Vagina (tissue), 2 donors: ENCODE data around the gene CD96. TPM values are rescaled to one million over a fixed set of nuclear protein-coding genes. Genes with fewer than 3 reads are reported as not detected.

Experiments used
- DNase-seq, 2 donors: peaks; one replicate each; pipeline ENCODE4 v3.0.0-alpha.2; 2017; ENCODE audit errors: extremely low spot score in 2 of 2
- H3K27ac ChIP-seq: fragments of 200-600 bp; sonication (generic); one replicate; pipeline ENCODE4 v1.5.1; 2019
- H3K27me3 ChIP-seq: fragments of 200-600 bp; sonication (generic); one replicate; pipeline ENCODE4 v1.5.1; 2019
- H3K36me3 ChIP-seq, 2 donors: fragments of 200-600 bp; sonication (generic); one replicate each; pipeline ENCODE4 v1.5.1; 2017 to 2019
- H3K4me1 ChIP-seq: fragments of 200-600 bp; sonication (generic); one replicate; pipeline ENCODE4 v1.5.1; 2019
- H3K4me3 ChIP-seq, 2 donors: fragments of 200-600 bp; sonication (generic); 1 replicate in 1 of 2; 2 replicates in 1 of 2; pipeline ENCODE4 v1.5.1; 2016 to 2019
- H3K9me3 ChIP-seq: fragments of 200-600 bp; sonication (generic); one replicate; pipeline ENCODE4 v1.5.1; 2019
- POLR2A ChIP-seq, 2 donors: fragments of 450-650 bp; IDR thresholded peaks; one replicate each; pipeline ENCODE4 v1.6.1; 2017; ENCODE audit warnings: antibody characterized with exemption in 2 of 2, mild to moderate bottlenecking in 2 of 2, moderate library complexity in 2 of 2
- POLR2AphosphoS5 ChIP-seq, 2 donors: sonication (generic); formaldehyde crosslinking; IDR thresholded peaks; one replicate each; pipeline ENCODE4 v1.9.0; 2017; ENCODE audit warnings: antibody characterized with exemption in 2 of 2, mild to moderate bottlenecking in 2 of 2, low read depth in 1 of 2; ENCODE audit not compliant: insufficient read depth in 1 of 2
- intact Hi-C: fragments of 100-400 bp; cut with DNase I; formaldehyde crosslinking; loops from one replicate; pipeline ENCODE4 v1.15.1; 2023
- total RNA-seq: library from RNA; depleted of rRNA; stranded (reverse); fragments of >200 nt; gene quantifications from one replicate; pipeline ENCODE4 v1.2.3, GENCODE V29; 2016
- TF ChIP-seq, protein P1 (sequence below), 3 experiments: fragments of 450-650 bp in 2 of 3; fragments of 200-600 bp in 1 of 3; sonication (generic) in 1 of 3; IDR thresholded peaks; one replicate each; pipeline ENCODE4 v1.5.1; 2017 to 2019; ENCODE audit warnings: antibody characterized with exemption in 3 of 3, mild to moderate bottlenecking in 2 of 3, moderate library complexity in 2 of 3

CD96 gene
- total RNA-seq, 1 donor from 2014 or later, result 13.5 TPM

DNA sequence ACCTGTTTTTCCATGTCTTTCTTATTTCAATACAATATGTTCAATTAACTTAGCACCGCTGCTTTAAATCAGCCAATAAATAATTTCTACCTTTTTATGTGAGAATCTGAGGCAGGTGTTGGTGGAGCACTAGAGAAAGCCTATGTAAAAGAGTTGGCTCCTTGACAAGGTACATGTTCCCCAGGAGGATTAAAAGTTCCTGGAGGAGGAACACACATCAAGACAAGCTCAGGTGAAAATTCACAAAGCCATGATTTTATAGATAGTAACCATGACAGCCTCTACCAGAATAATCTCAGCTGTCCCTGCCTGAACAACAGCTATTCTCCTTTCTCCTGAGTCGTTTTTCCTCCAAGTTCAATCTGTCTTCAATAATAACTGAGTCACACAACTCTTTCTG is 56.6 kb downstream of the CD96 start:
- no peak for DNase-seq
- intact Hi-C loops, result no loop called here
- TF ChIP-seq POLR2AphosphoS5 (IDR thresholded peaks at IDR 0.05; ENCODE audit: insufficient read depth in 1 of 2, low read depth in 1 of 2) (peak in 1 of 2 donors; percentile 53), POLR2A (IDR thresholded peaks at IDR 0.05) (no peak)

DNA sequence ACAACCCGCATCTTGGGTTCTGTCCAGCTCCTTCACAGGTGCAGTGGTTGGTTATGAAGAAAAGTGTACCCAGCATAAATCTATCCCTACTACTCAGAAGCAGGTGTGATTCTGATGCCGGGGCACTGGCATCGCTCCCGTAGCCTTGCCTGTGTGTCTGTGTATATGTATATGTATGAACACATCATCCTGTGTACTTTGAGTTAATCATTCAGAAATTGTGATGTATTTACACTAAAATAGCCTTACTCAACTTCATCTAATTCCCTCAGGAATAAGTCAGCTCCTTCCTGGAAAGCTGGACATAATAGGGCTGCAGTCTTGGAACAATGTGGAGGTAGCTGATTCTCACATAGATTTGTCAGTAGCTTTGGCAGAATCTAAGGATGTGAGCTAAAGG is 59.8 kb downstream of the CD96 start:
- Histone ChIP-seq H3K36me3 (no peaks in the 10 kb centered on the region), H3K4me1 (no peaks in the 10 kb centered on the region), H3K4me3 (no peak overlapping the region), H3K27me3 (no peaks in the 10 kb centered on the region), H3K9me3 (no peaks in the 10 kb centered on the region), H3K27ac (no peak overlapping the region)
- no peak for DNase-seq
- no peak for TF ChIP-seq POLR2A (IDR thresholded peaks at IDR 0.05)
- TF ChIP-seq, protein P1, sequence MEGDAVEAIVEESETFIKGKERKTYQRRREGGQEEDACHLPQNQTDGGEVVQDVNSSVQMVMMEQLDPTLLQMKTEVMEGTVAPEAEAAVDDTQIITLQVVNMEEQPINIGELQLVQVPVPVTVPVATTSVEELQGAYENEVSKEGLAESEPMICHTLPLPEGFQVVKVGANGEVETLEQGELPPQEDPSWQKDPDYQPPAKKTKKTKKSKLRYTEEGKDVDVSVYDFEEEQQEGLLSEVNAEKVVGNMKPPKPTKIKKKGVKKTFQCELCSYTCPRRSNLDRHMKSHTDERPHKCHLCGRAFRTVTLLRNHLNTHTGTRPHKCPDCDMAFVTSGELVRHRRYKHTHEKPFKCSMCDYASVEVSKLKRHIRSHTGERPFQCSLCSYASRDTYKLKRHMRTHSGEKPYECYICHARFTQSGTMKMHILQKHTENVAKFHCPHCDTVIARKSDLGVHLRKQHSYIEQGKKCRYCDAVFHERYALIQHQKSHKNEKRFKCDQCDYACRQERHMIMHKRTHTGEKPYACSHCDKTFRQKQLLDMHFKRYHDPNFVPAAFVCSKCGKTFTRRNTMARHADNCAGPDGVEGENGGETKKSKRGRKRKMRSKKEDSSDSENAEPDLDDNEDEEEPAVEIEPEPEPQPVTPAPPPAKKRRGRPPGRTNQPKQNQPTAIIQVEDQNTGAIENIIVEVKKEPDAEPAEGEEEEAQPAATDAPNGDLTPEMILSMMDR (IDR thresholded peaks at IDR 0.05), result no peak
- no peak for TF ChIP-seq POLR2AphosphoS5 (IDR thresholded peaks at IDR 0.05; ENCODE audit: insufficient read depth in 1 of 2, low read depth in 1 of 2)
- intact Hi-C loops, result no loop called here

More for the DNA sequence above, 56.6 kb downstream of the CD96 start:
- H3K36me3 ChIP-seq, result no peaks in the 10 kb centered on the region
- no peaks in the 10 kb centered on the region for H3K4me1 ChIP-seq
- H3K9me3 ChIP-seq, result no peaks in the 10 kb centered on the region
- H3K4me3 ChIP-seq, result no peak overlapping the region
- no peaks in the 10 kb centered on the region for H3K27me3 ChIP-seq
- no peak overlapping the region for H3K27ac ChIP-seq

DNA sequence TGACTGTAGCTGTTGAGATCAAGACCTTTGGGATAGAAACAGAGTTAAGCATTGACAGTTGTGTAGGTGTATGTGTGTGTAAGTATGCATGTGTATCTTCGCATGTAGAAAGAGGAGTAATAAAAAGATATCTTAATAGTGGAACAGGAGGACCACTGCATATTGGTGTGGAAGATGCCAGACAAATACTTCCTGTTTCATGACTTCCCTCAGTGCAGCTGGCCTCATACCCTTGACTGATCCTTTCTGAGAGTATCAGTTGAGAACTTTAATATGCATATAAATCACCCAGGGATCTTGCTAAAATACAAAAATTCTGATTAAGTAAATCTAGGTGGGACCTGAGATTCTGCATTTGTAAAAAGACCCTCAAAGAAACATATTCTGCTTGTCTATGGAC is 61.7 kb downstream of the CD96 start:
- Histone ChIP-seq H3K4me3 (no peak overlapping the region), H3K36me3 (no peaks in the 10 kb centered on the region), H3K4me1 (no peaks in the 10 kb centered on the region), H3K27me3 (no peaks in the 10 kb centered on the region), H3K9me3 (no peaks in the 10 kb centered on the region), H3K27ac (no peak overlapping the region)
- intact Hi-C loops, result no loop called here
- no peak for DNase-seq
- TF ChIP-seq, protein P1 (IDR thresholded peaks at IDR 0.05), result no peak
- no peak for TF ChIP-seq POLR2A (IDR thresholded peaks at IDR 0.05)
- TF ChIP-seq POLR2AphosphoS5 (IDR thresholded peaks at IDR 0.05; ENCODE audit: insufficient read depth in 1 of 2, low read depth in 1 of 2), result no peak

DNA sequence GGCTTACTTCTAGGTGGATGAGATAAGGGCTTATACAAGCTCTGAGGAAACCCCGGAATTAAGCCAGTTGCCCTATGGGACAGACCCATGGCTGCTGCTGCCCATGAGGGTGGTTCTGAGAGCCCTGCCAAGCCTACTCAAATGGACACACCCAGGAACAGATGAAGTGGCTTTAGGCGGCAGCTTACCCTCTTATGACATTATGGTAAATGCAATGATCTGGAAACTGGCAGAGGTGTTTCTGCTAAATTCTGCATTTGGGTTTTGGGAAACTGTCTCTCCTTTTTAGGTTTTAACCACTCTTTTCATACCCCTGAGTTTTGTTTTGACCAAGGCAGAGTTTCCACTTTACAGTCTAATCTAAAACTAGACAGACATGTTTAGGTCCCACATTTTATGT is 62.1 kb downstream of the CD96 start:
- no peak for DNase-seq
- H3K27me3 ChIP-seq, result no peaks in the 10 kb centered on the region
- no peak overlapping the region for H3K4me3 ChIP-seq
- no peaks in the 10 kb centered on the region for H3K36me3 ChIP-seq
- H3K4me1 ChIP-seq, result no peaks in the 10 kb centered on the region
- H3K27ac ChIP-seq, result no peak overlapping the region
- TF ChIP-seq, protein P1 (IDR thresholded peaks at IDR 0.05), result no peak
- TF ChIP-seq POLR2AphosphoS5 (IDR thresholded peaks at IDR 0.05; ENCODE audit: insufficient read depth in 1 of 2, low read depth in 1 of 2), result no peak
- no peak for TF ChIP-seq POLR2A (IDR thresholded peaks at IDR 0.05)
- intact Hi-C loops, result no loop called here
- H3K9me3 ChIP-seq, result no peaks in the 10 kb centered on the region

DNA sequence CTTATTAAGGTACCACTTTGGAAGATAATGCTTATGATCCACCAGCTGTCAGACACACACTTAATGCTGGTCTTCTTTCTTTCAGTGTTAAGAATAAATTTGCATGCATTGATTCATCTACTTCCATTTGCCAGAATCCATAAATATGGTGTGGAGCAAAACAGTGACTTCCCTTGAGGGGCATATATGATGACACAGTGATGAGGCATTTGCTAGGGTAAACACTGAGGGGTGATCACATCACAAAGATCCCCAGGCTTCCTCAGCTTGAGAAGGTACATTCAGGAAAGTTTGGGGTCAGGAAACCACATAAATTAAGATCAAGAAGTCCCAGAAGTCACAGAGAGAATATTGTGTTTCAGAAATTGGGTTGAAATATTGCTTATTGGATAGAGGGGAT is 63.0 kb downstream of the CD96 start:
- Histone ChIP-seq H3K27ac (no peak overlapping the region), H3K4me1 (no peaks in the 10 kb centered on the region), H3K27me3 (no peaks in the 10 kb centered on the region), H3K4me3 (no peak overlapping the region), H3K9me3 (no peaks in the 10 kb centered on the region), H3K36me3 (no peaks in the 10 kb centered on the region)
- DNase-seq, result no peak
- intact Hi-C loops, result no loop called here
- TF ChIP-seq POLR2A (IDR thresholded peaks at IDR 0.05) (no peak), POLR2AphosphoS5 (IDR thresholded peaks at IDR 0.05; ENCODE audit: insufficient read depth in 1 of 2, low read depth in 1 of 2) (no peak)
- TF ChIP-seq, protein P1 (IDR thresholded peaks at IDR 0.05), result no peak
